ENCODE measurements around the gene PCDHB16. TPM values are rescaled to one million over a fixed set of nuclear protein-coding genes. Genes with fewer than 3 reads are reported as not detected.
"Not testable (repeated sequence)": the region's sequence is repeated elsewhere in the genome, so short reads cannot be mapped to it uniquely, and the experiment has no call there.

PCDHB16 gene
- total RNA-seq, 2 experiments from 2014 or later = not detected

- peak; percentile 34 for DNase-seq (ENCODE audit: low spot score)
- Histone ChIP-seq H3K9me2 (ENCODE audit: insufficient read depth, low read length) (no peaks in the 10 kb centered on the region), H4K20me1 (ENCODE audit: insufficient read depth, low read length) (no peaks in the 10 kb centered on the region), H3K79me2 (ENCODE audit: insufficient read depth, low read depth, low read length) (no peaks in the 10 kb centered on the region), H3K36me3 (ENCODE audit: insufficient read depth, low read length) (no peaks in the 10 kb centered on the region), H3K4me2 (ENCODE audit: low read length) (no peak within 1 kb of the TSS), H3K4me1 (ENCODE audit: insufficient read depth, low read length, poor library complexity, severe bottlenecking) (no peaks in the 10 kb centered on the region), H3K4me3 (ENCODE audit: low read depth, low read length, poor library complexity, severe bottlenecking) (no peak within 1 kb of the TSS), H3K27ac (ENCODE audit: low read depth, low read length, poor library complexity, severe bottlenecking) (no peak within 1 kb of the TSS), H3K9me3 (ENCODE audit: low read length) (peaks cover 9% of the 10 kb centered on the region), H2AFZ (ENCODE audit: low read length) (no peak within 1 kb of the TSS)
- no TSS peak for BruUV-seq (replicated peaks)
- no peak for TF ChIP-seq EZH2phosphoT487 (IDR thresholded peaks at IDR 0.05; ENCODE audit: borderline replicate concordance, low read depth, low read length)
- TF ChIP-seq CTCF (conservative IDR thresholded peaks at IDR 0.05; ENCODE audit: low read length) = peak; percentile 86
- ChIA-PET POLR2A (no interaction called here), CTCF (ENCODE audit: unreplicated experiment) (interaction anchor here (0.5 kb wide), 1 partner anchor 1073 kb away, joined by 4 read pairs; no protein-coding TSS in a partner anchor)
- intact Hi-C loops (cut with micrococcal nuclease; ENCODE audit: unreplicated experiment) = loop anchor here (10.0 kb wide), 1 partner anchor 163 kb away; the partner anchor contains the start of genes PCDHGA4, PCDHGB1 and PCDHGB2
Measured at GRCh38 chr5:141192110-141192725, 10.0 kb downstream of the PCDHB16 start, which contains the start of gene PCDHB10. TSS of gene PCDHB10 (plus strand) at chr5:141192353. CDS start at chr5:141192553, 200 bp downstream.

- H3K9me3 ChIP-seq (ENCODE audit: low read length); POLR2A ChIA-PET; H4K20me1 ChIP-seq (ENCODE audit: insufficient read depth, low read length); H2AFZ ChIP-seq (ENCODE audit: low read length); H3K79me2 ChIP-seq (ENCODE audit: insufficient read depth, low read depth, low read length); DNase-seq (ENCODE audit: low spot score); H3K4me3 ChIP-seq (ENCODE audit: low read depth, low read length, poor library complexity, severe bottlenecking); H3K4me1 ChIP-seq (ENCODE audit: insufficient read depth, low read length, poor library complexity, severe bottlenecking); CTCF ChIA-PET (ENCODE audit: unreplicated experiment); H3K27ac ChIP-seq (ENCODE audit: low read depth, low read length, poor library complexity, severe bottlenecking); H3K4me2 ChIP-seq (ENCODE audit: low read length); H3K36me3 ChIP-seq (ENCODE audit: insufficient read depth, low read length); BruUV-seq (replicated peaks); H3K9me2 ChIP-seq (ENCODE audit: insufficient read depth, low read length): not testable (repeated sequence)
- intact Hi-C loops (cut with micrococcal nuclease; ENCODE audit: unreplicated experiment) = loop anchor here (10.0 kb wide), 1 partner anchor 160 kb away; the partner anchor contains the start of genes PCDHGA4, PCDHGB1 and PCDHGB2
Measured at GRCh38 chr5:141194332-141194731, 12.1 kb downstream of the PCDHB16 start.

GRCh38 chr5:141196363-141196762, 14.2 kb downstream of the PCDHB16 start:
- Histone ChIP-seq H3K9me3 (ENCODE audit: low read length) (peaks cover 9% of the 10 kb centered on the region), H4K20me1 (ENCODE audit: insufficient read depth, low read length) (no peaks in the 10 kb centered on the region), H3K79me2 (ENCODE audit: insufficient read depth, low read depth, low read length) (no peaks in the 10 kb centered on the region), H3K4me1 (ENCODE audit: insufficient read depth, low read length, poor library complexity, severe bottlenecking) (no peaks in the 10 kb centered on the region), H2AFZ (ENCODE audit: low read length) (no peak overlapping the region), H3K9me2 (ENCODE audit: insufficient read depth, low read length) (no peaks in the 10 kb centered on the region), H3K4me3 (ENCODE audit: low read depth, low read length, poor library complexity, severe bottlenecking) (no peak overlapping the region), H3K36me3 (ENCODE audit: insufficient read depth, low read length) (no peaks in the 10 kb centered on the region), H3K27ac (ENCODE audit: low read depth, low read length, poor library complexity, severe bottlenecking) (no peak overlapping the region), H3K4me2 (ENCODE audit: low read length) (no peak overlapping the region)
- POLR2A ChIA-PET = no interaction called here
- intact Hi-C loops (cut with micrococcal nuclease; ENCODE audit: unreplicated experiment) = loop anchor here (10.0 kb wide), 1 partner anchor 158 kb away; the partner anchor contains the start of genes PCDHGA4, PCDHGB1 and PCDHGB2
- no TSS peak for BruUV-seq (replicated peaks)
- CTCF ChIA-PET (ENCODE audit: unreplicated experiment) = no interaction called here
- DNase-seq (ENCODE audit: low spot score) = no peak
- no peak for TF ChIP-seq EZH2phosphoT487 (IDR thresholded peaks at IDR 0.05; ENCODE audit: borderline replicate concordance, low read depth, low read length)
- TF ChIP-seq CTCF (conservative IDR thresholded peaks at IDR 0.05; ENCODE audit: low read length) = no peak
